Stromal cell of bone marrow (primary cell): ENCODE measurements around the gene MAD1L1.

Experiments
- DNase-seq: peaks from one replicate; pipeline ENCODE4 v3.0.0-alpha.2; 2012; ENCODE audit warnings: low read depth

MAD1L1 gene

DNA sequence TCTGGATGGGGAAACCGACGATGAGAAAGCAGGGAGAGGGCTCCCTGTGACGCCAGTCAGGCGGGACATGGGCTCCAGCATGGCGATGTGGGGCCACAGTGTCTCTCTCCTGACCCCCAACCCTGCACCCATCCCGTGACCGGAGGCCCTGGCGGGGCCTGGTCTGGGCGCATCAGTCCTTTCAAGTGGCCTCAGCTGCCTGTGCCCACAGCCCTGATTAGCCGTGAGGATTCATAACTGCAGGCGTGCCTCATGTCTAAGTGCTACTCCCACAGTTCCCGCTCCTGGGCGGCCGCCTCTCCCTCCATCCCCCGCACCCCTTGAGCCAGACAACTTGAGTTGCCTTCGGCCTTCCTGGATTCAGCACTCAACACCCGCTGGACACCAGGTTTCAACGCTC, 321.9 kb downstream of the MAD1L1 start:
- no peak for DNase-seq

GRCh38 chr7:1910081-1910685, 322.6 kb downstream of the MAD1L1 start:
- no peak for DNase-seq

- DNase-seq, result no peak
Measured at GRCh38 chr7:1909476-1909875, 323.3 kb downstream of the MAD1L1 start.

DNA sequence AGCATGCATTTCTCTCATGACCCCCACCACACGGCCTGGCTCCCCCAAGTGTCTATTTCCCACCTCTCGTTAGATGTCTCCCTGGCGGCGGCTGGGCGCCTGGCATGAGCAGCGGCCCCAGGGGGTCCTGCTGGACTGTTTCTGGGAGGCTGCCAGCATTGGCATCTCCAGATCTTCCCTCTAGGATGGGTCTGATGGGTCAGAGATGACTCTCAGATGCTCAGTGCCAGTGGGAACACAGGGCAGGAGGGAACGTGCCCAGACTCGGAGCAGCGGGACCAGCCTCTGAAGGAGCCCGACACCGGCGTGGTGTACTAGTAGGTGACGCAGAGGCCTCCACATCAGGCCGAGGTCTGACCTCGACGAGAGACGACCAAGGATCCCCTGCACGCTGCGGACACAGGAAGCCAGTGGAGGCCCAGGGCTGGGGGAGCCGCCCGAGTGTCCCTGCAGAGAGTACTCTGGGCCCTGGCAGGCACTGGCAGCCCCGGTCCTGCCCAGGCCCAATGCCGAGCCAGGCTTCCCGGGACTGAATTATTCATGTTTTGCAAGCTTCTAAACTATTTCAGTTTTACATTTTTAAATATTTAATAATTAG, 323.8 kb downstream of the MAD1L1 start:
- DNase-seq, result no peak

GRCh38 chr7:1907751-1908365, 324.9 kb downstream of the MAD1L1 start:
- DNase-seq, result no peak

DNA sequence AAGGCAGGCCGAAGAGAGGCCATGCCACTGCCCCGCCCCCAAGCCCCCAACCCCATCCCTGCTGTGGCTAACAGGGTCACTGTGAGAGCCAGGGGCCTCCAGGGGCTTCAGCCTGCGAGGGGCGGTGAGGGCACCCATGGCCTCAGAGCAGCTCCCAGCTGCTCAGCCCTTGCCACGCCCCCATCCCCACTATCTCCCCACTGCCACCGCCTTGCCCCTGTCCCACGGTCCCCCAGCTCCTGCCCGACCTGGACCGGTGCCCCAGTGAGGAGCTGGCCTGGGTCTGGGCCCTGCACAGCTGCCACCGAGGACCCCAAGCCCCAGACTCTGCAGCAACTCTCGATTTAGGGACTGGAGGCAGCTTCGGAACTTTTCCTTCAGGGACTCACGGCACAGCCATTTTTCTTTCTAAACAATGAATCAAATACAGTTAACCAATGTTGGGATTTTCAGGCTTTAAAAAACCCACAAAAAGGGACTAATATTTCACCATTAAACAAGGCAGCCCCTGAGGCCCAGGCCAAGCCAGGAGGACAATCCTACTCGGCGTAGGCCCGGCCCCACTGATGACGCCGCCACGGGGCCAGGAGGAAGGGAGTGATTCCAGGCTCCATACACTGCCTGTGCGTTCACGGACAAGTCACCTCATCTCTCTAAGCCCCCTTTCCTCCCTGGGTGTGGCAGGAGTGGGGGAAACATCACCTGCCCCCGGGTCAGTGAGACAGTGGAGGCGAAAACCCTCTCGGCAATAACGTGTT, 325.6 kb downstream of the MAD1L1 start:
- DNase-seq, result no peak

- no peak for DNase-seq
Measured at GRCh38 chr7:1906087-1906830, 326.5 kb downstream of the MAD1L1 start.

DNA sequence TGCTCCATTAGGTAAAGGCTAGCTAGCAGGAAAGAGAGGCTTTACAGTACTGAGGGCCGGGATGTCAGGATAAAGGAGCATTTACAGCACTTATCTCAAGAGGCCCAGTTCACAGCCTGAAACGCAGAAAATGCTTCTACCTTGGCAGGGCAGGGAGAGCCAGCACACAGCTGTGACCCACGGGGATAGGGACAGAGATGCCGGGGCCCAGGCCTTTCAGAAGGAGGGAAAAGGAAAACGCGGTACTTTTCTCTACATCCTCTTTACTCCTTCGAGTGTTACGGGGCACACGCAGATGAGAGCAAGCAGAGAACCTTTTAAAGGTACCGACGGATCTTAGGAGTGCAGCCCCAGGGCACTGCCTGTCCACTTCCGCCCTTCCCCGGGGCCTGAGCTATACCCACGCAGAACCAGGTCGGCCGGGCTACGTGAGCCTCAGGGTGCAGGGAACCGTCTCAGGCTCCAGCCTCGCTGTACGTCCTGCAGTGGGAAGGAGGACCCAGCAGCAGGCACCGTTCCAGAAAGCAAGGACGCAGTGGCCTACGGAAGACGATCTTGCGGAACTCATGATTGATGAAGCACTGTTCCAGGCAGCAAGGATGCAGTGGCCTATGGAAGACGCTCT, 330.4 kb downstream of the MAD1L1 start:
- DNase-seq, result no peak

GRCh38 chr7:1901431-1902210, 331.1 kb downstream of the MAD1L1 start:
- no peak for DNase-seq

DNA sequence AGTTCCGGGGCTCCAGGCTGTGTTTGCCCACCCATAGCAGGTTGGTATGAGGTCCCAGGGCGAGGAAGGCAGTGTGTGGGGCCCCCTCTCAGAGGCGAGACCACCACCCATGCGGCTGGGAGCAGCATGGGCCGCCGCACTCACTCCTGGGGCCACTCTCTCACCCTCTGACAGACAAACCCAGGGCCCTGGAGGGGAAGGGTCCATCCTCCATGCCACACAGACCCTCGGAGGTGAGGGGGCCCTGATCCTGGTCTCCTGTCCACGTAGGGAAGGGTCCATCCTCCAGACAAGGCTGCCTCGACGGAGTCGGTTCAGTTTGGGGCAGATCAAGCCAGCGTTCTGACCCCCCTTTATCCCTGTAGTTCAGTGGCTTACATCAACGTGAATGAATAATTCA, 331.9 kb downstream of the MAD1L1 start:
- no peak for DNase-seq

DNA sequence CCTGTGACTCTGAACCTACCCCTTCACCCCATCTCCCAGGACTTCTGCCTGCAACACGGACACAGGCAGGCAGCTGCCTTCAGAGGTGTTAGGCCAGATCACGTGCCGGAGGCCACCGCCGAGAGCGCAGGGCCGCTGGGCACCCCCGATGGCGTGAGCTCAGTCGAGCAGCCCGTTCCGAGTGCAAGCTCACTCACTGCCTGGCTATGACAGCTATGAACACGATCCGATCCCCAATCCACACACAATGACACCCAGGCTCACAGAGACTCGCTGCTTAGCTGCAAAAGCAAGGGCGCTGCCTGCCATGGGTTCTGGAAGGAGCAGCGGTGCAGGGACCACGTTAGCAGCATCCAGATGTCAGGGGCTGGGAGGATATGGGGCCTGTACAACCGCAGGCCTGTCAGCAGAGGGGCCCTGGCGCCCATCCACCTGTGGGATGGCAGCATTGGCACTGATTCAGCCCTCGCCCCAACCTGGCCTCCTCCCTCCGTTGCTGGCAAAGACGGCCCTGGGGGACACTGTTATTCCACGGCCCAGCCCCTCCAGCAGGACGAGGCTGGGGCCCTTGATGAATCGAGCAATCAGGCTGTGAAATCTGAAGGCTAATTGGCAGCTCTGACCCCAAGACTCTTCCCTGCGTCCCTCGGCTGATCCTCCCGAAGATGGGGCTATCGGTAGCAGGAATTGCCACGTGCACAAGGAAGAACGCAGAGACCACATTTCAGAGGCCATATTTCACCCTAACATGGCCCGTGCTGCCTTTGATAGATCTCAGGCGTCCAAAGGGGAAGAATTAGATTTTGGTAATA, 332.6 kb downstream of the MAD1L1 start:
- no peak for DNase-seq

- peak; percentile 87 for DNase-seq
Measured at GRCh38 chr7:1899196-1899595, 333.5 kb downstream of the MAD1L1 start.

GRCh38 chr7:1898628-1899185, 334.0 kb downstream of the MAD1L1 start:
- no peak for DNase-seq

GRCh38 chr7:1897861-1898627, 334.7 kb downstream of the MAD1L1 start:
- no peak for DNase-seq

- no peak for DNase-seq
Measured at GRCh38 chr7:1897076-1897860, 335.5 kb downstream of the MAD1L1 start.

DNA sequence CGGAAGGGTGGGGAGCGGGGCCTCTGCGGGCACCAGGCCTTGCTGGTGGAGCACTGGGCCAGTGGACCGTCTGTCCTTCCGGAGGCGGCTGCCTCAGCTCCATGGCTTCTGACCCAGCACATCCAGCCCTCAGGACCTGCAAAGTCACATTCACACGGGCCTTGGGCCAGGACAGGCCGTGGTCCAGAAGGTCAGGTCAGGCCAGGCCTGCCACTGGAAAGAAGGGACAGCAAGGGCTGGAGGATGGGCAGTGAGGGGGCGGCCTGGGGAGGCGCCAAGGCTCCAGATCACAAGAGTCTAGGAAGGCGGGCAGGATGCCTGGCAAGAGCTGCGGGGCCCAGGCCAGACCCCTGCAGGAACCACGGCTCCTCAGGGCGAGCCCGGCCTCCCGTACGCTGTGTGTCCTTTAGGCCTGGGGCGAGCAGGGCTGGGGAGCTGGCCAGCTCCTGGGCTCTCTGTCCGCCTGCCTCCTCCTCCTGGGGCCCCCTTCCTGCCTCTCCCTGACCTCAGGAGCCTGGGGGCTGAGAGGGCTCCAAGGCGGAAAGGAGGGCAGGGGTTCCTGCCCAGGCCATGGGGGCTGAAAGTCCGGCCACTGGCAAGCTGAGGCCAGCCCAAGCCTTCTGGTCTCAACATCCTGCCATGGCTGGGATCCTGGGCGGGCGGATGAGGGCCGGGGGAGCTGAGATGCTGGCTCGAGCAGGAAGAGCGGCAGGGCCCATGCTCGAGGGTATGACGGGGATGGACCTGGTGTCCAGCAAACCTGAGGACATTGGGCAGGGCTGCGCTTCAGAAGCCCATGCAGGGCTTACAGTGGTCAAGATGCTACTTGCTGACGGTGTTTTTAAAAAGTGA, 336.9 kb downstream of the MAD1L1 start:
- DNase-seq, result no peak
